ENCODE data around the gene RPRD1A. TPM values are rescaled to one million over a fixed set of nuclear protein-coding genes. Genes with fewer than 3 reads are reported as not detected.

Gene RPRD1A
- total RNA-seq, 2 donors from 2014 or later = 72.7 to 81.5 TPM

GRCh38 chr18:36043153-36043552, 24.2 kb downstream of the RPRD1A start:
- Histone ChIP-seq H3K9me3 (no peaks in the 10 kb centered on the region), H3K27ac (no peak overlapping the region), H3K4me3 (no peak overlapping the region), H3K27me3 (replicated peaks; ENCODE audit: insufficient read depth) (no peaks in the 10 kb centered on the region), H3K4me1 (replicated peaks) (no peaks in the 10 kb centered on the region), H3K36me3 (no peaks in the 10 kb centered on the region)
- no peak for TF ChIP-seq POLR2AphosphoS5 (IDR thresholded peaks at IDR 0.05)
- WGBS = 67% methylated on average over 1 of the region's 1 CpG
- intact Hi-C loops (cut with DNase I) = no loop called here
- no peak for DNase-seq (ENCODE audit: low spot score)

- no peak overlapping the region for H3K27ac ChIP-seq
- H3K27me3 ChIP-seq (replicated peaks; ENCODE audit: insufficient read depth) = no peaks in the 10 kb centered on the region
- H3K36me3 ChIP-seq = no peaks in the 10 kb centered on the region
- intact Hi-C loops (cut with DNase I) = no loop called here
- WGBS = 82% methylated on average over 3 of the region's 3 CpGs
- no peaks in the 10 kb centered on the region for H3K9me3 ChIP-seq
- DNase-seq (ENCODE audit: low spot score) = no peak
- no peak overlapping the region for H3K4me3 ChIP-seq
- no peaks in the 10 kb centered on the region for H3K4me1 ChIP-seq (replicated peaks)
- no peak for TF ChIP-seq POLR2A (IDR thresholded peaks at IDR 0.05)
- TF ChIP-seq POLR2AphosphoS5 (IDR thresholded peaks at IDR 0.05) = no peak
- TF ChIP-seq CTCF (IDR thresholded peaks at IDR 0.05) = no peak
Measured at GRCh38 chr18:36041146-36041545, 26.2 kb downstream of the RPRD1A start.

- DNase-seq (ENCODE audit: low spot score) = no peak
- no peaks in the 10 kb centered on the region for H3K4me1 ChIP-seq (replicated peaks)
- H3K9me3 ChIP-seq = no peaks in the 10 kb centered on the region
- intact Hi-C loops (cut with DNase I) = no loop called here
- 98% methylated on average over 5 of the region's 5 CpGs for WGBS
- H3K27ac ChIP-seq = no peak overlapping the region
- H3K36me3 ChIP-seq = no peaks in the 10 kb centered on the region
- H3K27me3 ChIP-seq (replicated peaks; ENCODE audit: insufficient read depth) = no peaks in the 10 kb centered on the region
- H3K4me3 ChIP-seq = no peak overlapping the region
- TF ChIP-seq POLR2A (IDR thresholded peaks at IDR 0.05) = no peak
- no peak for TF ChIP-seq POLR2AphosphoS5 (IDR thresholded peaks at IDR 0.05)
- TF ChIP-seq CTCF (IDR thresholded peaks at IDR 0.05) = no peak
Measured at GRCh38 chr18:36038102-36038663, 29.2 kb downstream of the RPRD1A start.

- Histone ChIP-seq H3K27me3 (replicated peaks; ENCODE audit: insufficient read depth) (no peaks in the 10 kb centered on the region), H3K36me3 (no peaks in the 10 kb centered on the region), H3K9me3 (no peaks in the 10 kb centered on the region), H3K4me1 (replicated peaks) (no peaks in the 10 kb centered on the region), H3K4me3 (no peak overlapping the region), H3K27ac (no peak overlapping the region)
- intact Hi-C loops (cut with DNase I) = no loop called here
- TF ChIP-seq POLR2A (IDR thresholded peaks at IDR 0.05) (no peak), POLR2AphosphoS5 (IDR thresholded peaks at IDR 0.05) (no peak), CTCF (IDR thresholded peaks at IDR 0.05) (no peak)
- no peak for DNase-seq (ENCODE audit: low spot score)
Measured at GRCh38 chr18:36035253-36035652, 32.1 kb downstream of the RPRD1A start.

- intact Hi-C loops (cut with DNase I) = no loop called here
- no peak for TF ChIP-seq POLR2A (IDR thresholded peaks at IDR 0.05)
- no peak for TF ChIP-seq POLR2AphosphoS5 (IDR thresholded peaks at IDR 0.05)
- TF ChIP-seq CTCF (IDR thresholded peaks at IDR 0.05) = no peak
- Histone ChIP-seq H3K36me3 (no peaks in the 10 kb centered on the region), H3K27ac (no peak overlapping the region), H3K9me3 (no peaks in the 10 kb centered on the region), H3K4me3 (no peak overlapping the region), H3K4me1 (replicated peaks) (no peaks in the 10 kb centered on the region), H3K27me3 (replicated peaks; ENCODE audit: insufficient read depth) (no peaks in the 10 kb centered on the region)
- 88% methylated on average over 1 of the region's 1 CpG for WGBS
- DNase-seq (ENCODE audit: low spot score) = no peak
Measured at GRCh38 chr18:36034299-36034895, 33.0 kb downstream of the RPRD1A start.
